SH-SY5Y (cell line): Measurements from ENCODE around the gene ZEB2.

Experiments used
- GATA2 ChIP-seq: IDR thresholded peaks from 2 replicates; pipeline ENCODE4 v1.6.1; 2011; ENCODE audit warnings: mild to moderate bottlenecking, low read depth, low read length
- GATA3 ChIP-seq: IDR thresholded peaks from 2 replicates; pipeline ENCODE4 v1.6.1; 2011; ENCODE audit warnings: low read depth, mild to moderate bottlenecking, low read length, moderate library complexity

ZEB2 gene

GRCh38 chr2:144477957-144478311, 42.0 kb downstream of the ZEB2 start:
- TF ChIP-seq GATA2 (no peak), GATA3 (no peak)

GRCh38 chr2:144477281-144477956, 42.5 kb downstream of the ZEB2 start:
- TF ChIP-seq GATA3 (no peak), GATA2 (no peak)

GRCh38 chr2:144476682-144477081, 43.2 kb downstream of the ZEB2 start:
- TF ChIP-seq GATA2: no peak
- TF ChIP-seq GATA3: no peak

- TF ChIP-seq GATA3 (no peak), GATA2 (no peak)
Observed at GRCh38 chr2:144475569-144476275, 44.2 kb downstream of the ZEB2 start.

- TF ChIP-seq GATA2: no peak
- TF ChIP-seq GATA3: no peak
Observed at GRCh38 chr2:144475044-144475443, 44.9 kb downstream of the ZEB2 start.

GRCh38 chr2:144474017-144474416, 45.9 kb downstream of the ZEB2 start:
- TF ChIP-seq GATA2: no peak
- TF ChIP-seq GATA3: no peak

- TF ChIP-seq GATA2 (no peak), GATA3 (no peak)
Observed at GRCh38 chr2:144472911-144473310, 47.0 kb downstream of the ZEB2 start.

GRCh38 chr2:144472046-144472412, 47.9 kb downstream of the ZEB2 start:
- TF ChIP-seq GATA2 (no peak), GATA3 (no peak)

- TF ChIP-seq GATA3 (no peak), GATA2 (no peak)
Observed at GRCh38 chr2:144471305-144472045, 48.4 kb downstream of the ZEB2 start.

GRCh38 chr2:144470816-144471215, 49.1 kb downstream of the ZEB2 start:
- TF ChIP-seq GATA3 (no peak), GATA2 (no peak)

GRCh38 chr2:144470334-144470733, 49.6 kb downstream of the ZEB2 start:
- no peak for TF ChIP-seq GATA3

- TF ChIP-seq GATA2 (no peak), GATA3 (no peak)
Observed at GRCh38 chr2:144469798-144470197, 50.1 kb downstream of the ZEB2 start.

GRCh38 chr2:144468823-144469595, 50.9 kb downstream of the ZEB2 start:
- TF ChIP-seq GATA3 (no peak), GATA2 (no peak)

GRCh38 chr2:144467502-144468137, 52.3 kb downstream of the ZEB2 start:
- TF ChIP-seq GATA3 (no peak), GATA2 (no peak)

GRCh38 chr2:144466637-144467036, 53.3 kb downstream of the ZEB2 start:
- TF ChIP-seq GATA2 (no peak), GATA3 (no peak)
